ENCODE data around the gene CCDC188. TPM values are rescaled to one million over a fixed set of nuclear protein-coding genes. Genes with fewer than 3 reads are reported as not detected.

The CCDC188 gene
- polyA plus RNA-seq, 3 donors = 0.98 to 2.1 (median 1.5) TPM

DNA sequence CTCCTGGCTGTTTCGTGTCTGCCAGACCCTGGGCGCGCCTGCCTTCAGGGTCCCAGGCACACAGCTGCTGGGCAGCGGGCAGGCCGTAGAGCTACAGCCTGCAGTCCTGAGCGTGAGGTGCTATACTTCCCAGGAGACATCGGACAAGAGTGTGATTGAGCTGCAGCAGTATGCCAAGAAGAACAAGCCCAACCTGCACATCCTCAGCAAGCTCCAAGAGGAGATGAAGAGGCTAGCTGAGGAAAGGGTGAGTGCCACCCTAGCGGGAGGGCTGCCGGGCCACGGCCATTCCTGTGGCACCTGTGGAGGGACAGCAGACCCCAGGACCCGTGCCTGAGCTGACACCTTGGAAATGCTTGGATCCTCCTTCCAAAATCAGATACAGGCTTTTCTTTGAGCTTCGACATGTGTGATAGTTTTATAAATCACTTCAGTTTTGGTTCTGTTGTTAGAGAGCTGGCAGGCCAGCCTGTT is 42.1 kb downstream of the CCDC188 start:
- DNase-seq = no peak

DNA sequence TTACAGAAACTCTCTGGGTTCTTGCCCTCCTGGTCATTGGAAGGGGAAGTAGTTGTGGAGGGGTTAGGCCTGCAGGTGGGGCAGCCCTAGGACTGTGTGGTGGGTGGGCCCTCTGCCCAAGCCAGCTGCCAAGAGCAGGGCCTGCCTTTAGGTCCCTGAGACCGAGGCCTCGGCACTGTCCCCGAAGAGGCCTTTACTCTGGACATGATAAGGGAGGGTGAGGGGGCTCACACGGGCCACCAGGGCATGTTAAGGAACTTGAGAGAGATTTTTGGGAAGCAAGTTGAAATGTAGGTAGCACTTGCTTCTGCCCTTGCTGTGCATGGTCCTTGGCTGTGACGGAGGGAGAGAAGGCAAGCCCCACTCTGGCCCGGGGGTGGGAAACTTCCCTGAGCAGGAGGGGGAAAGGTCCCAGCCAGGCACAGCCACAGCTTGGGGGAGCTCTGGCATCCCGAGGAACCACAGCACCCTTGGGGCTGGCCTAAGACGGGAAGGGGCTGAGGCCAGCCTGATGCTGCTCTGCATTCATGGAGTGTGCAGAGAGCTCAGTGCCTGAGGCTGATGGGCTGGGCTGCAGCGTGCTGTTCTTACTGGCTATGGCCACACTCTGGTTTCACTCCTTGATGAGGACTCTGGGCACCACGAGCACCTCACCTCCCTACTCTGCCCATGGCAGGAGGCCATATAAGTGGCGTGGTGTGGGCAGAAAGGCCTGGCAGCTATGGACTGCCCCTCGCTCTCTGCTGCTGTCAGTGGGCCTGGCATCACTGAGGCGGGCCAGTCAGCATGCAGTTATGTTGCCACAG is 42.7 kb downstream of the CCDC188 start:
- no peak for DNase-seq

DNA sequence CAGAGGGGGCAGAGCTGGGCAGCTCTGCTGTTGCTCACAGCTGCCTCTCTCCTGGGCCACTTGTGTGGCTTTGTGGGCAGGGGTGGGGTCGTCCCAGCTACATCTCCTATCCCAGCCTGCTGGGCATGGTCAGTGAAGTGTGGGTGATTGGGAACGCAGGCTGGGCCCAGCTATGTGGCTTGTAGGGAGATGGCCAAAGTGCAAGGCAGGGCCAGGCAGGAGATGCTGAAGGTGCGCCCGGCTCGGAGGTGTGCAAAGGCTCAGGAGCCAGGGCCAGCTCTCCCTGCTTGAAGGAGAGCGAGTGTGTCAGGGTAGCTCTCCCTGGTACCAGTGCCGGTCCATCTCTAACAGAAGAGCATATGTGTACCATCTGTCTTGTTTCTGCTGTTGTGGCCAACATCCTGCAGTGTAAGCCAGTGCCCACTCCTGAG is 43.4 kb downstream of the CCDC188 start:
- no peak for DNase-seq

DNA sequence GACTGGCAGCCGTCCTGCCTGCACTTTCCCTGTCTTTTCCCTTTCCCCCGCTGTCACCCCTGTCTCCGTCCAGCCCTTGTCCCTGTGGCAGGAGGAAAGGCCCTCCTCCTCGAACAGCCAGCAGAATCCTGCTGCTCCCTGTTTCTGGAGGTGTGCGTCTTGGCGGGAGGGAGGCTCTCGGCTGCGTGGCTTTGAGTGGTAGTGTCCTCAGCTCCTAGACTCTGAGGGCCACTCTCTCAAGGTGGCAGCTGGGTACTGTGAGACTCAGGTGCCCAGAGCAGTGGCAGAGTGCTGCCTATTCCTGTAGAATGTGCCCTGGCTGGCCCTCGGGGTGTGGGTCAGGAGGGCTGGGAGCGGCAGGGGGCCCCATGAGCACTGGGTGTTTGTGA is 44.0 kb downstream of the CCDC188 start:
- no peak for DNase-seq

DNA sequence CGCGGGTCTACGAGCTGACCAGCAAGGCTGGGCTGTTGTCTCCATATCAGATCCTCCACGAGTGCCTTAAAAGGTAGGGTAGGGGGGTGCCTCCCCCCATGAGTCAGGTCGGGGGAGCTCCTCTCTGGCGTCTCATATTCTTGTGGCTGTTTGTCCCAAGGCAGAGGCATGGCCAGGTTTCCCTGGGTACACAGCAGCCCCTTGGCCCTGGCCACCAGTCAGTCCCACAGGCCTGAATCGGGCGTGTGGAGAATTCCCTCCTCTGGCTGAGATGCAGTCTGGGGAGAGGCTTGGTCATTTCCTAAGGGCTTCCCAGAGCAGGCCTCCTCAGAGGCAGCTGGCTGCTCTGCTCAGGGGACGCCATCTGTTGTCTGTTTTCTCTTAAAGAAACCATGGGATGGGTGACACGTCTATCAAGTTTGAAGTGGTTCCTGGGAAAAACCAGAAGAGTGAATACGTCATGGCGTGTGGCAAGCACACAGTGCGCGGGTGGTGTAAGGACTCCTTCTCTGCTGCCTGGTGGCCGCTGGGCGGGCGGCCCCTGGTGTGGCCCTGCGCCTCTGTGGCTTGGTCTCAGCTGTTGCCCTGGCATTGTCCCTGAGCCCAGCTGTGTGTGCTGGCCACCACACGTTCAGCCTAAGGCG is 44.5 kb downstream of the CCDC188 start:
- DNase-seq = no peak

DNA sequence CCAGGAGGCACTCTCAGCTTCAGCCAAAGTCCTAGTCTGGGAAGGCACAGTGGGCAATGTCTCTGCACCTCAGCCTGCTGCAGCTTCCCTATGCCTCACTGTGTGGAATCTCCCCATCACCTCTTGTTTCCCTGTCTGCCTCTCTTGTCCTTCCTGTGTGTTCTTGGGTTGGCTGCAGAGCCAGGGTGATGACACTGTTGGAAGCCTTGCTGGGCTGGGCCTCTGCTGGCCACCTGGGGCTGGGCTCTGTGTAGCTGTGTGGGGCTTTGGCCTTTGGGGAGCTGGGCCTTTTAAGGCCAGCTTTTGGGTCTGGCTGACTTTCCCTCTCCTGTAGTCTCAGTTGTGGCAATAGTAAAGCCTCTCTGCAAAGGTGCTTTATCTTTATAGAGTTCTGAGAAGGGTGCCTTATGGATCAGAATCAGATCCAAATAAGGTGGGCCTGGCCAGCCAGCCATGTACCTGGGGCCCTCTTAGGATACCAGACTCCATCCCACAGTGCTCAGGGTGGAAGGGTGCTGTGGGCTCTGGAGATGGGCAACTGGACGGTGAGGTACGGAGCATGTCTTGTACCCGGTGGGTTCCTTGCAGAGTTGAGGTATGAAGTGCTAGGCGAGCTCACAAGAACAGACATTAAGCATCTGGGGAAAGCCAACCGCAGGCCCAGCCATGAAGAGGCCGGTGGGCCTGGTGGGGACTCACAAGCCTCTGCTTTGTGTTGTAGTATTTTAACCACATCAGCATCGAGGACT is 45.2 kb downstream of the CCDC188 start:
- no peak for DNase-seq

DNA sequence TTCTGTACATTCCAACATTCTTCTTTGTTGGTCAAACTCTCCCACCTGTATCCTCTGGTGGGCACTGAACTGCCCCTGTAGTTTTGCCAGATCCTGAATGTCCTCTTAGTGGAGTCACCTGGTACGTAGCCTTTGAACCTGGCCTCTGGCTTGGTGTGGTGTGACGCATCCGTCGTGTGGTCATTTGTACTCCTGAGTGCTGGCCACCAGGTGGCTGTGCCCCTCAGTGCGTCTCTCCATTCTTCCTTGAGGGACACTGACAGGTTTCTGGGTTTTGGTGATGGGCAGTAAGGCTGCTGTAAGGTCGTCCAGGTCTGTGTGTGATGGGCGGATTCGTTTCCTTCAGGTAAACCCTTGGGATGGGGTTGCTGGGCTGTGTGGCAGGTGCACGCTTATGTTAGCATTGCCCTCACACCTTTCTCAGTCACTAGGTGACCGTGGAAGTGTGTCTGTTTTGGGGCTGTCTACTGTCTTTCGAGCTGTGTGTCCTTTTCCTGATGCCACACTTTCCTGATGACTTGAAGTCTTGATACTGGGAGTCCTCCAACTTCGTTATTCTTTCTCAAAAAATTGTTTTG is 48.6 kb downstream of the CCDC188 start:
- DNase-seq = no peak

DNA sequence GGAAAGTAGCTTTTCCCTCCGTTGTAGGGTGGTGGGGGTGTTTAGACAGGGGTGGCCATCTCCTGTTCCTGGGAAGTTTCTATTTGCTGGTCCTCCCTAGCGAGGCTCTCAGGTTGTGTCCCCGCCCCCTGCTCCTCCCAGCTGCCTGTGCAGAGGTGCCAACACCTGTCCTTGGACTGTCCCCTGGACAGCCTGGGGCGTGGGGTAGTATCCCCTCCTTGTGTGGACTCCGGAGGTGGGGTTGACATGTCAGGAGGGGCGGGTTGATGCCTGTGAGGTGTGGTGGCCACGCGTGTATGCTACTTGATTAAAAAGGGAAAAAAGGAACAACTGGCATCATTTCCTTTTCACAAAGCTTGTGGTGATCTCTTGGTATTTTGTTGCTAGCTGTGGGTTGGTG is 49.2 kb downstream of the CCDC188 start:
- no peak for DNase-seq

DNA sequence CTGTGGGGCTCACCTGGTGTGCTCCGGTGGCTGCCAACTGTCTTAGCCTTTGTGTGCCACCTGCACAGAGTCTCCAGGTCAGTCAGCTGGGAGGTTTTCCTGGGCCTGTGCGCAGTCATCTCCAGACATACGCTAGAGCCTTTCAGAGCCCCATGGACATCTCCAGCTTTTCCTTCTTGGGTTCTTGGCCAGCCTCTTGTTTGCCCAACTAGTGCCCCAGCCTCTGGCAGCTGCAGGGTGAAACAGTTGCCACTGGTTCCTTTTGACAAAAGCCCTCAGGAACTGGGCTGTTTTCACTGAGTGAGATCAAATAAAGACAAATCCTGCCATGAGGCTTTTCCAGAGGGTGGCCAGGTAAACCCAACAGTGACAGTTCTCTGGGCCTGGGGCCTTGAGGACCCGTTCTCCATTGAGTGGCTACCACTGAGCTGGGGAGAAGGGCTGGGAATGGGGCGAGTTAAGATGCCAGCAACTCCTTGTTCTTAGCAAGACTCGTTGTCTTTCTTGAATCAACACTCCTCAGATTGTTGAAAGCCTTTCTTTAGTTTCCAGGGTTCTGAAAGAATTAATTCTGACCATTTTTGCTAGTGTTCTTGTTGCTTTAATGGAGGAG is 51.6 kb downstream of the CCDC188 start:
- DNase-seq = no peak

Other genes starting within 250 kb of the CCDC188 start
- 100 to 1,000 TPM; 116 to 143 (median 126) TPM for gene COMT, start 209.3 kb downstream of the CCDC188 start, polyA plus RNA-seq (ENCODE audit: insufficient read length in 3 of 3)
- 10 to 100 TPM; 29.9 to 36.0 (median 30.0) TPM for gene TXNRD2, start 209.2 kb downstream of the CCDC188 start, polyA plus RNA-seq (ENCODE audit: insufficient read length in 3 of 3)
- 10 to 100 TPM; 27.0 to 35.2 (median 29.6) TPM for gene ARVCF, start 134.2 kb downstream of the CCDC188 start, polyA plus RNA-seq (ENCODE audit: insufficient read length in 3 of 3)
- 10 to 100 TPM; 10.8 to 12.3 (median 11.4) TPM for gene TANGO2, start 129.9 kb downstream of the CCDC188 start, polyA plus RNA-seq (ENCODE audit: insufficient read length in 3 of 3)
- gene DGCR8, start 70.8 kb downstream of the CCDC188 start, polyA plus RNA-seq (ENCODE audit: insufficient read length in 3 of 3) = 10 to 100 TPM; 48.3 to 60.3 (median 59.2) TPM
- 100 to 1,000 TPM; 171 to 203 (median 199) TPM for gene RANBP1, start 35.0 kb downstream of the CCDC188 start, polyA plus RNA-seq (ENCODE audit: insufficient read length in 3 of 3)
- 10 to 100 TPM; 53.3 to 60.7 (median 59.2) TPM for gene TRMT2A, start 33.8 kb downstream of the CCDC188 start, polyA plus RNA-seq (ENCODE audit: insufficient read length in 3 of 3)
- 10 to 100 TPM; 50.6 to 59.7 (median 51.6) TPM for gene ZDHHC8, start 19.3 kb downstream of the CCDC188 start, polyA plus RNA-seq (ENCODE audit: insufficient read length in 3 of 3)
- gene RTN4R, start 117.3 kb upstream of the CCDC188 start, polyA plus RNA-seq (ENCODE audit: insufficient read length in 3 of 3) = 10 to 100 TPM in 1 of 3 donors, 1 to 10 TPM in 2; 5.8 to 11.2 (median 7.6) TPM
- gene DGCR6L, start 169.0 kb upstream of the CCDC188 start, polyA plus RNA-seq (ENCODE audit: insufficient read length in 3 of 3) = 10 to 100 TPM; 54.6 to 66.3 (median 63.8) TPM
- 10 to 100 TPM; 20.4 to 21.7 (median 21.0) TPM for gene ZNF74, start 243.1 kb upstream of the CCDC188 start, polyA plus RNA-seq (ENCODE audit: insufficient read length in 3 of 3)